GM12892 (cell line): ENCODE results near the gene HDAC10.

Experiments used
- POLR2A ChIP-seq: IDR thresholded peaks from 2 replicates; pipeline ENCODE4 v1.6.1; 2011; ENCODE audit warnings: low read depth, low read length, control low read depth
- POLR2AphosphoS5 ChIP-seq: IDR thresholded peaks from 2 replicates; pipeline ENCODE4 v1.6.1; 2011; ENCODE audit warnings: low read depth, low read length, control low read depth
- TAF1 ChIP-seq: IDR thresholded peaks from 2 replicates; pipeline ENCODE4 v1.6.1; 2011; ENCODE audit warnings: low read depth, mild to moderate bottlenecking, control low read depth, low read length, borderline replicate concordance

DNA sequence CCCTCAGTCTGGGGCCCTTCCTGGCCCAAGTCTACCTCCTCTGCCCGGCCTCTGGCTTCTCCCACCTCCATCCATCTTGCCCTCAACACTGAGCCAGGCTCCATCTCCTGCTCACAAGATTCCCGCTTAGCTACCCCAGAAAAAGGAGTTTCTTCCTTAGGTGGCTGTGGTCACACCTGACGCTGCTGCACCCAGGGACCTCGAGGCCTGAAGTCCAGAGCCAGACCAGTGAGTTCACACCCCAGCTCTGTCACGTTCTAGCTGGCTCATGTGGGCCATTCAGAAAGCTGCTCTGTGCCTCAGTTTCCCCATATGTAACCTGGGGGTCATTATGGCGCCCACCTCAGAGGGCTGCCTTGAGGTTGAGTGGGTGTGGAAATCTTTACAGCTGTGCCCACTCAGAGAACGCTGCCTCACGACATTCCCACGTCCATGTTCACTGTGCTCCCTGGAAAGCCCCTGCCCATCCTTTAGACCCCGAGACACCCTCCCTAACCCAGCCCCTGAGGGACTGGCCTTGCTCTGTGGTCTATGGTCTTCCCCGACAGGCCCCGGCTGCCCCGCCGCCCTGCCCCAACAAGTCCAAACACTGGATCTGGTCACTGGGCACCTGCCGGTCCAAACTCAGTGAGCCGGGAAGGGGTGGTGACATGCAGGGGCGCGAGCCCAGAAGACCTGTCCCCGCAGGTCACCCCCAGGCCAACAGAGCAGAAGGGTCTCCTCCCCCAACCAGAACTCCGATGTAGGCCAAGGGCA lies 46.6 kb upstream of the HDAC10 start:
- TF ChIP-seq POLR2AphosphoS5 (no peak), TAF1 (no peak), POLR2A (no peak)
